CD4-positive, CD25-positive, alpha-beta regulatory T cell (primary cell): ENCODE results near the gene AGT. TPM values are rescaled to one million over a fixed set of nuclear protein-coding genes. Genes with fewer than 3 reads are reported as not detected.
"Not testable (repeated sequence)": the region's sequence is repeated elsewhere in the genome, so short reads cannot be mapped to it uniquely, and the experiment has no call there.

Experiments used
- ATAC-seq, 2 donors: fragments of 150-1000 bp; cut with Tn5 transposase; one replicate each; pipeline ENCODE4 v1.10.0; 2021; ENCODE audit warnings: low read depth in 2 of 2, moderate number of reproducible peaks in 2 of 2, moderate library complexity in 1 of 2
- DNase-seq, 3 donors: peaks; one replicate each; pipeline versions ENCODE4 v3.0.0 to v3.0.0-alpha.2; 2012 to 2022; ENCODE audit warnings: mixed read lengths in 1 of 3
- H3K27ac ChIP-seq: one replicate; pipeline ENCODE4 v1.7.0; 2013; ENCODE audit warnings: mild to moderate bottlenecking, low read length; ENCODE audit not compliant: insufficient read depth, poor library complexity, severe bottlenecking
- H3K27me3 ChIP-seq: one replicate; pipeline ENCODE4 v1.7.0; 2013; ENCODE audit warnings: low read length; ENCODE audit not compliant: control insufficient read depth, insufficient read depth
- H3K36me3 ChIP-seq: one replicate; pipeline ENCODE4 v1.7.0; 2013; ENCODE audit warnings: mild to moderate bottlenecking, low read length, moderate library complexity; ENCODE audit not compliant: control insufficient read depth, insufficient read depth
- H3K4me1 ChIP-seq: 2 replicates; pipeline ENCODE4 v1.7.0; 2013; ENCODE audit warnings: mild to moderate bottlenecking, low read length; ENCODE audit not compliant: insufficient read depth, control insufficient read depth, poor library complexity, severe bottlenecking
- H3K4me3 ChIP-seq: one replicate; pipeline ENCODE4 v1.7.0; 2013; ENCODE audit warnings: low read depth, mild to moderate bottlenecking, low read length, moderate library complexity
- H3K9me3 ChIP-seq, 2 experiments: 1 replicate in 1 of 2; 2 replicates in 1 of 2; pipeline ENCODE4 v1.7.0; 2013; ENCODE audit warnings: low read length in 2 of 2, mild to moderate bottlenecking in 1 of 2, moderate library complexity in 1 of 2; ENCODE audit not compliant: control insufficient read depth in 2 of 2
- H3K27ac Mint-ChIP-seq, 3 donors: one replicate each; pipeline ENCODE4 v1.8.0; 2020 to 2022; ENCODE audit warnings: mild to moderate bottlenecking in 3 of 3, mixed read lengths in 3 of 3, moderate library complexity in 2 of 3
- H3K27me3 Mint-ChIP-seq: one replicate; pipeline ENCODE4 v1.8.0; 2022; ENCODE audit warnings: mild to moderate bottlenecking, mixed read lengths
- H3K36me3 Mint-ChIP-seq: one replicate; pipeline ENCODE4 v1.8.0; 2020; ENCODE audit warnings: mixed read lengths
- H3K4me1 Mint-ChIP-seq, 4 donors: one replicate each; pipeline ENCODE4 v1.8.0; 2020 to 2022; ENCODE audit warnings: mixed read lengths in 4 of 4, mild to moderate bottlenecking in 1 of 4
- H3K4me3 Mint-ChIP-seq, 4 donors: one replicate each; pipeline ENCODE4 v1.8.0; 2020 to 2022; ENCODE audit warnings: mild to moderate bottlenecking in 4 of 4, mixed read lengths in 4 of 4, moderate library complexity in 3 of 4
- H3K9me3 Mint-ChIP-seq, 7 donors: one replicate each; pipeline ENCODE4 v1.8.0; 2020 to 2022; ENCODE audit warnings: mixed read lengths in 7 of 7, mild to moderate bottlenecking in 3 of 7, moderate library complexity in 2 of 7
- polyA plus RNA-seq, 4 donors: library from polyadenylated mRNA; unstranded; fragments of 300-500 nt; fragmentation: Illumina TruSeq; gene quantifications; one replicate each; pipeline ENCODE4 v1.2.3, GENCODE V29; 2021
- total RNA-seq: library from RNA; stranded (reverse); gene quantifications from one replicate; pipeline ENCODE4 v1.2.3, GENCODE V29; 2022

Gene AGT
- total and polyA plus RNA-seq, 5 donors from 2014 or later = not detected

- Mint-ChIP-seq H3K4me1 (no peaks in the 10 kb centered on the region), H3K9me3 (peaks cover 0 to 8% (median 1%) of the 10 kb centered on the region in 7 donors), H3K27ac (no peak overlapping the region), H3K4me3 (no peak overlapping the region), H3K36me3 (no peaks in the 10 kb centered on the region), H3K27me3 (no peaks in the 10 kb centered on the region)
- no peak overlapping the region for H3K4me3 ChIP-seq
- no peak for ATAC-seq
- no peaks in the 10 kb centered on the region for H3K4me1 ChIP-seq
- no peaks in the 10 kb centered on the region for H3K36me3 ChIP-seq
- H3K27ac ChIP-seq = no peak overlapping the region
- no peak for DNase-seq
- no peaks in the 10 kb centered on the region for H3K9me3 ChIP-seq
- H3K27me3 ChIP-seq = no peaks in the 10 kb centered on the region
These were observed 25.8 kb upstream of the AGT start for GRCh38 chr1:230739564-230740290.

- Mint-ChIP-seq H3K4me1 (no peaks in the 10 kb centered on the region), H3K36me3 (no peaks in the 10 kb centered on the region), H3K9me3 (peaks cover 0 to 8% (median 0%) of the 10 kb centered on the region in 7 donors), H3K4me3 (no peak overlapping the region), H3K27ac (no peak overlapping the region), H3K27me3 (no peaks in the 10 kb centered on the region)
- no peaks in the 10 kb centered on the region for H3K9me3 ChIP-seq
- DNase-seq (no peak), ATAC-seq (no peak)
- H3K27me3 ChIP-seq = no peaks in the 10 kb centered on the region
- H3K4me3 ChIP-seq = no peak overlapping the region
- H3K27ac ChIP-seq = no peak overlapping the region
- no peaks in the 10 kb centered on the region for H3K36me3 ChIP-seq
- H3K4me1 ChIP-seq = no peaks in the 10 kb centered on the region
These were observed 23.8 kb upstream of the AGT start for GRCh38 chr1:230737622-230738262.

GRCh38 chr1:230735447-230735846 lies 21.5 kb upstream of the AGT start:
- H3K27ac ChIP-seq = no peak overlapping the region
- no peaks in the 10 kb centered on the region for H3K4me1 ChIP-seq
- H3K36me3 ChIP-seq = no peaks in the 10 kb centered on the region
- Mint-ChIP-seq H3K27ac (no peak overlapping the region), H3K4me3 (no peak overlapping the region), H3K9me3 (peaks cover 0 to 8% (median 0%) of the 10 kb centered on the region in 7 donors), H3K36me3 (no peaks in the 10 kb centered on the region), H3K4me1 (no peaks in the 10 kb centered on the region), H3K27me3 (no peaks in the 10 kb centered on the region)
- DNase-seq = no peak
- ATAC-seq = no peak
- no peak overlapping the region for H3K4me3 ChIP-seq
- H3K27me3 ChIP-seq = no peaks in the 10 kb centered on the region
- H3K9me3 ChIP-seq = no peaks in the 10 kb centered on the region

- H3K27ac Mint-ChIP-seq = no peak overlapping the region
These were observed 17.1 kb upstream of the AGT start for GRCh38 chr1:230730977-230731376.

GRCh38 chr1:230728710-230729392 lies 14.9 kb upstream of the AGT start:
- Mint-ChIP-seq H3K27ac (no peak overlapping the region), H3K27me3 (peaks cover 9% of the 10 kb centered on the region)

More at GRCh38 chr1:230730977-230731376, 17.1 kb upstream of the AGT start:
- no peak for ATAC-seq
- H3K36me3 Mint-ChIP-seq = no peaks in the 10 kb centered on the region
- Histone ChIP-seq H3K27ac (no peak overlapping the region), H3K36me3 (no peaks in the 10 kb centered on the region), H3K4me1 (no peaks in the 10 kb centered on the region), H3K9me3 (no peaks in the 10 kb centered on the region), H3K4me3 (no peak overlapping the region), H3K27me3 (no peaks in the 10 kb centered on the region)
- no peak overlapping the region for H3K4me3 Mint-ChIP-seq
- DNase-seq = no peak
- peaks cover 9% of the 10 kb centered on the region for H3K27me3 Mint-ChIP-seq
- H3K4me1 Mint-ChIP-seq = no peaks in the 10 kb centered on the region
- peaks cover 0 to 4% (median 0%) of the 10 kb centered on the region in 7 donors for H3K9me3 Mint-ChIP-seq

GRCh38 chr1:230725256-230726012 lies 11.5 kb upstream of the AGT start:
- no peaks in the 10 kb centered on the region for H3K36me3 Mint-ChIP-seq
- Histone ChIP-seq H3K27ac (no peak overlapping the region), H3K9me3 (no peaks in the 10 kb centered on the region), H3K4me3 (no peak overlapping the region), H3K36me3 (no peaks in the 10 kb centered on the region), H3K27me3 (peaks cover 2% of the 10 kb centered on the region), H3K4me1 (no peaks in the 10 kb centered on the region)
- peaks cover 9% of the 10 kb centered on the region for H3K27me3 Mint-ChIP-seq
- no peak overlapping the region for H3K27ac Mint-ChIP-seq
- H3K9me3 Mint-ChIP-seq = peaks cover 0 to 12% (median 3%) of the 10 kb centered on the region in 7 donors
- no peak for DNase-seq
- no peaks in the 10 kb centered on the region for H3K4me1 Mint-ChIP-seq
- ATAC-seq = no peak
- no peak overlapping the region for H3K4me3 Mint-ChIP-seq

More at GRCh38 chr1:230728710-230729392, 14.9 kb upstream of the AGT start:
- DNase-seq = no peak
- H3K36me3 Mint-ChIP-seq = no peaks in the 10 kb centered on the region
- no peak for ATAC-seq
- Histone ChIP-seq H3K27ac (no peak overlapping the region), H3K4me1 (no peaks in the 10 kb centered on the region), H3K36me3 (no peaks in the 10 kb centered on the region), H3K9me3 (no peaks in the 10 kb centered on the region), H3K27me3 (no peaks in the 10 kb centered on the region), H3K4me3 (no peak overlapping the region)
- no peak overlapping the region for H3K4me3 Mint-ChIP-seq
- peaks cover 0 to 4% (median 0%) of the 10 kb centered on the region in 7 donors for H3K9me3 Mint-ChIP-seq
- H3K4me1 Mint-ChIP-seq = no peaks in the 10 kb centered on the region

GRCh38 chr1:230721849-230722522 lies 8.1 kb upstream of the AGT start:
- peaks cover 0 to 12% (median 3%) of the 10 kb centered on the region in 7 donors for H3K9me3 Mint-ChIP-seq

More at GRCh38 chr1:230721849-230722522, 8.1 kb upstream of the AGT start:
- H3K4me1 ChIP-seq, ATAC-seq, H3K9me3 ChIP-seq, H3K27me3 ChIP-seq, H3K4me3 Mint-ChIP-seq, H3K4me1 Mint-ChIP-seq, H3K27ac Mint-ChIP-seq, DNase-seq, H3K36me3 Mint-ChIP-seq, H3K4me3 ChIP-seq, H3K36me3 ChIP-seq, H3K27me3 Mint-ChIP-seq, H3K27ac ChIP-seq: not testable (repeated sequence)
